ENCODE data around the gene DMRTC1B. TPM values are rescaled to one million over a fixed set of nuclear protein-coding genes. Genes with fewer than 3 reads are reported as not detected.
"Not testable (repeated sequence)": the region's sequence is repeated elsewhere in the genome, so short reads cannot be mapped to it uniquely, and the experiment has no call there.

Gene DMRTC1B, protein sequence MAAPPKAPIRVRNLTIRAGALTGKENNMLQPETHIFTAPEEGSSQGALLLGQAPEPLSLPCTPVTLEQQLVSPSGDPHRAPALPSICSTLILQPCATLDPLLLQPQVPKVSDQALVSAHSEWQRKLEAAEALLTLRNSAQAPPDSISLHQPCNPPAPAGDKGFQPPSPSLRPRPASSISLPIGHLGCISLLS
- under 1 TPM; 0.65 to 0.86 TPM for total RNA-seq
- 0 reads per million in 2 donors for total RNA-seq

DNA sequence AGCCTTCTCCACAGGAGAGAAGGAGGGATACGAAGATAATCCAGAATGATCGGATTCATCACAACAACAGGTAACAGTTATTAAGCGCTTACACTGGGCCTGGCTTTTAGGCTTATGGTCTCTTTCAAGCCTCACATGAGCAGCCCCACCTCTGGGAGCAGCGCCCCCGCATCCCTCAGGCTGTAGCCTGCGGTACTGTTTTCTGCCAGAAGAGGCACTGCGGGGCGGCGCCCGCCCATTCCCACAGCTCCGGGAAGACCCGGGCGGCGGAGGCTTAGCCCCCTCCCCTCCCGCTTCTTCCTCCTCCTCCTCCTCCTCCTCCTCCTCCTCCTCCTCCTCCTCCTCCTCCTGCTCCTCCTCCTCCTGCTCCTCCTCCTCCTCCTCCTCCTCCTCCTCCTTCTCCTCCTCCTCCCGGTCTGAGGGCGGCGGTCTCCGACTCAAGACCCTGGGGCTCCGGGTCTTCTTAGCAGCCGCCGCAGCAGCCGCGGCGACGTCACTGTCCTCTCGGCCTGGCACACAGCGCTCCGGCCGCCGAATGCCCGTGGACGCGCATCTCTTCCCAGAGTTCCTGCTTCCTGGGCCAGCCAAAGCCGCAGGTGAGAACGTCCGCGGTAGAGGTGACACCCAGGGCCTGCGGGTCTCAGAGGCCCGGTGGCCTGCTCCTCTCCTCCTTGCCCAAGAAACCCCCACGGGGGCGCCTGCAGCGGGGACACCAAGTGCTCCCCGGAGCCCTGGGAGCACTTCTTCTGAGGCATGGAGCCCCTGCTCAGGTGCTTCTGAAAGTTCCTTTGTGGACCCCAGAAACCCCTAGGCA is at the start of gene DMRTC1B:
DMRTC1B (plus strand) TSS at position 238 of the 814 bp plus-strand sequence. CDS start 68,246 bp downstream, outside the sequence.
- H3K27ac Mint-ChIP-seq; DNase-seq; H3K4me1 Mint-ChIP-seq; H3K27me3 Mint-ChIP-seq; H3K9me3 ChIP-seq (ENCODE audit: control insufficient read depth, low read length, poor library complexity, severe bottlenecking); H3K4me3 Mint-ChIP-seq; H3K36me3 Mint-ChIP-seq (ENCODE audit: low read depth): not testable (repeated sequence)
- peak; percentile 82 for ATAC-seq

DNA sequence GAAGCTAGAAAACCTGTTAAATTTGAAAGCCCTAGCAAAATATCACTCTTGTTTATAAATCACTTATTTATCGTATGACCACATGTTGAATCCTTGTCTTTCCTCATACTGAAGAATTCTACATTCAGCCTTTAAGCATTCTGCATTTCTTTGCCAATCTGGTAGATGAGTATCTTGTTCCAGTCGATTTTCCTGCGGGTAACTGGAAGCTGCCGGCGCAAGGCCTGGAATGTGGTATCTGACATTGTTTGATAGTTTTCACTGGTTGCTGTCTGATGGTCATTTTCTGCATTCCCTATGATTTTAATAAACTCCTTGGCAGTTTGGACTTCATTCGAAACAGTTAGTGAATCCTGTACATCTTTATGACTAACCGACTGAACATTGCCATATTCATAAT is 48.8 kb upstream of the DMRTC1B start:
- H3K36me3 Mint-ChIP-seq (ENCODE audit: low read depth) = peaks cover 2% of the 10 kb centered on the region
- H3K27me3 Mint-ChIP-seq = peaks cover 22% of the 10 kb centered on the region
- H3K9me3 ChIP-seq (ENCODE audit: control insufficient read depth, low read length, poor library complexity, severe bottlenecking) = no peaks in the 10 kb centered on the region
- H3K4me3 Mint-ChIP-seq = no peak overlapping the region
- DNase-seq = no peak
- H3K4me1 Mint-ChIP-seq = no peaks in the 10 kb centered on the region
- no peak overlapping the region for H3K27ac Mint-ChIP-seq
- no peak for ATAC-seq

DNA sequence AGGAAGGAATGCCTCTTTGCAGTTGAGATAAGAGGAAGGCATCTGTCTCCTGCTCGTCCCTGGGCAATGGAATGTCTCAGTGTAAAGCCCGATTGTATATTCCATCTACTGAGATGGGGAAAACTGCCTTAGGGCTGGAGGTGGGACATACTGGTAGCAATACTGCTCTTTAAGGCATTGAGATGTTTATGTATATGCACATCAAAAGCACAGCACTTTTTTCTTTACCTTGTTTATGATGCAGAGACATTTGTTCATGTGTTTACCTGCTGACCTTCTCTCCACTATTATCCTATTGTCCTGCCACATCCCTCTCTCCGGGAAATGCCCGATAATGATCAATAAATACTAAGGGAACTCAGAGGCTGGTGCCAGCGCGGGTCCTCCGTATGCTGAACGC is 43.1 kb upstream of the DMRTC1B start:
- not testable (repeated sequence) for DNase-seq

DNA sequence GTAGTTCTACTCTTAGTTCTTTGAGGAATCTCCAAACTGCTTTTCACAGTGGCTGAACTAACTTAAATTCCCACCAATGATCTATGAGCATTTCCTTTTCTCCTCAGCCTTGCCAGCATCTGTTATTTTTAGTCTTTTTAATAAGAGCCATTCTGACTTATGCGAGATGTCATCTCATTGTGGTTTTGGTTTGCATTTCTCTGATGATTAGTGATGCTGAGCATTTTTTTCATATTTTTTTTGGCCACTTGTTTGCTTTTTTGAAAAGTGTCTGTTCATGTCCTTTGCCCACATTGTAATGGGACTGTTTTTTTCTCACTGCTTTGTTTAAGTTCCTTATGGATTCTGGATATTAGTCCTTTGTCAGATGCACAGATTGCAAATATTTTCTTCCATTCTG is 41.1 kb upstream of the DMRTC1B start:
- H3K9me3 ChIP-seq (ENCODE audit: control insufficient read depth, low read length, poor library complexity, severe bottlenecking) = no peaks in the 10 kb centered on the region
- peaks cover 34% of the 10 kb centered on the region for H3K27me3 Mint-ChIP-seq
- peaks cover 2% of the 10 kb centered on the region for H3K36me3 Mint-ChIP-seq (ENCODE audit: low read depth)
- DNase-seq (no peak), ATAC-seq (no peak)
- H3K4me1 Mint-ChIP-seq = no peaks in the 10 kb centered on the region
- no peak overlapping the region for H3K27ac Mint-ChIP-seq
- no peak overlapping the region for H3K4me3 Mint-ChIP-seq

More for the DNA sequence above, 43.1 kb upstream of the DMRTC1B start:
- not testable (repeated sequence) for H3K36me3 Mint-ChIP-seq (ENCODE audit: low read depth); H3K4me1 Mint-ChIP-seq; ATAC-seq; H3K4me3 Mint-ChIP-seq; H3K27ac Mint-ChIP-seq; H3K9me3 ChIP-seq (ENCODE audit: control insufficient read depth, low read length, poor library complexity, severe bottlenecking)
- peaks cover 32% of the 10 kb centered on the region for H3K27me3 Mint-ChIP-seq

DNA sequence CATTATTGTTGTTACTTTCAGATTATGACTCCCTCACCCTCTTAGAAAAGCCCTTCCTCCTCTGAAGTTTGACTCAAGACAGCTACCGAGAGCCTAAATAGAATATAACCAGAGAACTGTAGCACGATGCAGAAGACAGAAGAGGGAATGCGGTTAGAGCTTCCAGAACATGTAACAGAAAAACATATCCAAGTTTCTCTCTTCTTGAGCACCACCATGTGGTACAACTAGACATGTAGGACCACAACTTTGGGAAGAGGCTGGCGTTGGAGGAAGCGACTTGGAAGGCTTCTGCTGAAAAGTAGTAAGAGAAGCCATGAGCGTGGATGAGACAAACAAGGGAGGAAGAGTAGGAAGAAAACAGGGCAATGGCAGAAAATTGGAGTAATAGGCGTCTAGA is 31.1 kb upstream of the DMRTC1B start:
- not testable (repeated sequence) for ATAC-seq

DNA sequence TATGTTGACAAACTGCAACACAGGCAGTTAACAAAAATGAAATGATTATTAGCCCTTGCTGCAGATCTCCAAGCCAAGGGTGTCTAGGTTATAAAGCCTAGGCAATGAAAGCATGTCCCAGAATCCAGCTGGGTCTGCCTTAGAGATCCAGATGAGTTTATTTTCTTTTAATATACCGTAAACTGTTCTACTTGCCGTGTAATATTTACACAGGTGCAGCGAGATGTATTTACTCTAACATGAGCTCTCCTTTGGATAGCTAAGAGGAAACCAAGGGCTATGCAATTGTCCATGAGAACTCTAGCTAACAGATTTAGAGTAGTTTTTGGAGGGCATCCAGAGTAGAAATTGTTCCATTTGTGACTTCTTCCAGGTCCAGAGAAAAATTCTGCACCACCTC is 28.1 kb upstream of the DMRTC1B start:
- H3K36me3 Mint-ChIP-seq (ENCODE audit: low read depth); ATAC-seq; H3K27ac Mint-ChIP-seq; H3K27me3 Mint-ChIP-seq; H3K4me1 Mint-ChIP-seq; DNase-seq; H3K4me3 Mint-ChIP-seq; H3K9me3 ChIP-seq (ENCODE audit: control insufficient read depth, low read length, poor library complexity, severe bottlenecking): not testable (repeated sequence)

More for the DNA sequence above, 31.1 kb upstream of the DMRTC1B start:
- H3K9me3 ChIP-seq (ENCODE audit: control insufficient read depth, low read length, poor library complexity, severe bottlenecking); H3K4me3 Mint-ChIP-seq; H3K27me3 Mint-ChIP-seq; DNase-seq; H3K27ac Mint-ChIP-seq; H3K36me3 Mint-ChIP-seq (ENCODE audit: low read depth); H3K4me1 Mint-ChIP-seq: not testable (repeated sequence)

DNA sequence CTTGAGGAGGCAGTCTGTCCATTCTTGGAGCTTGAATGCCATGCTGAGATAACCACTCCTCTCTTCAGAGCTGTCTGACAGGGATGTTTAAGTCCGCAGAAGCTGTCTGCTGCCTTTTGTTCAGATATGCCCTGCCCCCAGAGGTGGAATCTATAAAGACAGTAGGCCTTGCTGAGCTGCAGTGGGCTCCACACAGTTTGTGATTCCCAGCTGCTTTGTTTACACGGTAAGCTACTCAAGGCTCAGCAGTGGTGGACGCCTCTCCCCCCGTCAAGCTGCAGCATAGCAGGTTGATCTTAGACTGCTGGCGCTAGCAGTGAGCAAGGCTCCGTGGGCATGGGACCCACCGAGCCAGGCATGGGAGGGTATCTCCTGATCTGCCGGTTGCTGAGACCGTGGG is 16.2 kb upstream of the DMRTC1B start:
- DNase-seq; ATAC-seq; H3K36me3 Mint-ChIP-seq (ENCODE audit: low read depth); H3K4me3 Mint-ChIP-seq; H3K27ac Mint-ChIP-seq; H3K27me3 Mint-ChIP-seq; H3K9me3 ChIP-seq (ENCODE audit: control insufficient read depth, low read length, poor library complexity, severe bottlenecking); H3K4me1 Mint-ChIP-seq: not testable (repeated sequence)

DNA sequence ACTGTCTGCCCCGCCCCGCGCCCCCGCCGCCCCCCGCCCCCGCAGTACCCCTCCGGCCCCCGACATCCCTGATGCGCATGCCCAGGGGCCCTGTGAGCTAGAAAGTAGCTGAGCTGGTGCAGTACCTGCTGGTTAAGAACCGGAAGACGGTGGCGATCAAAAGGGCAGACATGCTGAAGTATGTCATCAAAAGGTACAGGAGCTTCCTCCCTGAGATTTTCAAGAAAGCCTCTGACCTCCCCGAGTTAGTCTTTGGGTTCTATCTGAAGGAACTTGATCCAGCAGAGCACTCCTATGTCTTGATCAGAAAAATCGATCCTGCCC is 739 bp downstream of the DMRTC1B start:
- H3K4me1 Mint-ChIP-seq; H3K27ac Mint-ChIP-seq; DNase-seq; H3K9me3 ChIP-seq (ENCODE audit: control insufficient read depth, low read length, poor library complexity, severe bottlenecking); H3K36me3 Mint-ChIP-seq (ENCODE audit: low read depth); H3K27me3 Mint-ChIP-seq; H3K4me3 Mint-ChIP-seq: not testable (repeated sequence)
- peak; percentile 81 for ATAC-seq

DNA sequence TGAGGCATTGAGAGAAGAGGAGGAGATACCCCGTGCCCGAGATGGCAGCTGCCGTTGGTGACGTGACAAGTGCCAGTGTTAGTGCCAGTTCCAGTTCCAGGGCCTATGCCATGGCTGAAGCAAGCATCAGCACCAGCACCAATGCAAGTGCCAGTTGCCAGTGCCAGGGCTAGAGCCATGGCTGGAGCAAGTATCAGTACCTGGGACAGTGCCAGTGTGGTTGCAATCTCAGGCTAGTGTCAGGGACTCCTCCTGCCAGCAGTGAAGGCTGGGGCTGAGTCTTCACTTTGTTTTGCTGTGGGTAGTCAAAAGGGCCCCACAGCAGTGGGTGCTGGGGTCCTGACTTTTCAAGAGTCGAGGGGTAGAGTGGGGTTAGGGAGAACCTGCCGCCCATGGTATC is 1.5 kb downstream of the DMRTC1B start:
- H3K4me1 Mint-ChIP-seq; H3K36me3 Mint-ChIP-seq (ENCODE audit: low read depth); H3K27me3 Mint-ChIP-seq; H3K9me3 ChIP-seq (ENCODE audit: control insufficient read depth, low read length, poor library complexity, severe bottlenecking); DNase-seq; H3K27ac Mint-ChIP-seq; ATAC-seq; H3K4me3 Mint-ChIP-seq: not testable (repeated sequence)

DNA sequence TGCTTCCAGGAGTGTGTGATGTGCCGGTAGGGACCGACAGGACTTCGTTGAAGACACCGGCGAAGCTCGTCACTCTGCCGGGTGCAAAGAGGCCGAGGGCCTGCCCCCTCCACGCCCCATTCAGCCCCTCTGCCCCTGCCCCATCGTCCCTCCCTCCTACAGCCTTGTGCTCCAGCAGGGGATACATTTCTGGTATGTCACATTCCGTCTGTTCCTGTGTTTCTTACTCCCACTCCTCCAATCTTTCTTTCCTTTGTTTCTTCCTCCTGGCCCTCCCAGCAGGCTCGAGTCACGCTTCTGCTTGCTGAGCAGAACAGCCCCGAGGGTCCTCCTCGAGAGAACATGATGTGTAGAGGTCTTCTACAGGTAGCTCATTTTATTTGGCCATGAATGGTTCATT is 5.9 kb downstream of the DMRTC1B start, which contains the start of gene FAM236B:
FAM236B (minus strand) TSS at position 101 of the 400 bp plus-strand sequence; CDS start at position 1, 100 bp downstream.
- not testable (repeated sequence) for H3K4me3 Mint-ChIP-seq; H3K27ac Mint-ChIP-seq; DNase-seq; H3K27me3 Mint-ChIP-seq; H3K36me3 Mint-ChIP-seq (ENCODE audit: low read depth); H3K4me1 Mint-ChIP-seq; H3K9me3 ChIP-seq (ENCODE audit: control insufficient read depth, low read length, poor library complexity, severe bottlenecking); ATAC-seq

DNA sequence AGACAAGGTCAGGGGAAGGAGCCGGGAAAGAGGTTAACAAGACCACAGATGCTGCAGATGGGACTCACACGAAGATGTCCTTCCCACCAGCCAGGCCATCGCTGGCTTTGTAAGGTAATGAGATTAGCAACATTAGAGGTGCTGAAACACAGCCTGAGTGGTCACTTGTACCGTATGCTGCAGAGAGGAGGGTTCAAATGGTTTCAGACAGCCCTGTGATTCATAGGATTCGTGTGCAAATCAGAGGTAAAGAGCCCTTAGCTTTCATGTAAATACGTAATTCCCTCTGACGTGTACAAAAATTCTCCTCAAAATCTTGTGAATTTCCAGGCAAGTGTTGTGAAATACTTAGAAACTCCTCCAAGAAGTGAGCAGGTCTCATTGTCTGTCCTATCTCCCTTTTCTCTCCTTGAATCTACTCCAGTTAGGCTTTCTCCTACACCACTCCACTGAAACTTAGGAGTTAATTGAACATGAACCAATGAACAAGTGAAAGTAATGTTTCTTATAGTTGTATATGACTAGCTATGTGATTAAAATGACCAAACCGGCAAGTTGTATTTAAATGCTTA is 6.8 kb downstream of the DMRTC1B start:
- H3K4me3 Mint-ChIP-seq; H3K4me1 Mint-ChIP-seq; H3K27me3 Mint-ChIP-seq; DNase-seq; H3K27ac Mint-ChIP-seq; H3K36me3 Mint-ChIP-seq (ENCODE audit: low read depth); H3K9me3 ChIP-seq (ENCODE audit: control insufficient read depth, low read length, poor library complexity, severe bottlenecking); ATAC-seq: not testable (repeated sequence)

DNA sequence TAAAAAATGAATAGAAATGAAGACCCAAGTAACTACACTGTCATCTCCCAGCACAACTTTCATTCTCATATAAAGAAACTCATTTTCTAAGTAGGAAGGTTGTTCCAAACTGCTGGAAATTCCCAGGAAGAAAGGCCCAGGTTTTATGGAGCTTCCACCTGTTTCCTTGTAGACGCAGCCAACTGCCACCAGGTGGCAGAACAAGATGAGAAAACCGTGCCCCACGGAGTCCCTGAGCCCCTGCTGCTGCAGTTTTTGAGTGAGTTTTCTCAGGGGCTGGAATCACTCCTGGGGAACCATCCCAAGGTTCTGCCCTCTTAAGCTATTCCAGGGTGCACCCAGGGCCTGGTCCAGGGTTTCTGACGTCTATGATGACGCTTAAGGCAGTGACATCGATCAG is 7.3 kb downstream of the DMRTC1B start:
- H3K4me3 Mint-ChIP-seq; ATAC-seq; H3K4me1 Mint-ChIP-seq; H3K27ac Mint-ChIP-seq; H3K27me3 Mint-ChIP-seq; DNase-seq; H3K36me3 Mint-ChIP-seq (ENCODE audit: low read depth); H3K9me3 ChIP-seq (ENCODE audit: control insufficient read depth, low read length, poor library complexity, severe bottlenecking): not testable (repeated sequence)

DNA sequence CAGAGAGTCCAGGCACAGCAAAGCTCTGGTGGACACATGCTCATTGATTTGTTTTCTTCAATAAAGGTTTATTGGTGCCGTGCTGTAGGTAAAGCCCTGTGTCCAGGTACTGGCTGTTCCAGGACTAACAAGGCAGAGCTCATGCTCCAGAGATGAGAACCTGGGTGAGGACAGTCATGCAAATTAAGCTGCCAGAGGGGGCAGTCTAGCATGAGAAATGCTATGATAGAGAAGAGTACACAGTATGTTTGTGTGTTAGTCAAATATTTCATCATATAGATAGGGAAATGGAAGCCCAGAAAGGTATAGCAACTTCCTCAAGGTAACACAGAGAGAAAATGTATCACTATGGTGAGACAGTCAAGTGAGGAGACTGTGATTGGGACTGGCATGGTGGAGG is 11.5 kb downstream of the DMRTC1B start:
- H3K4me3 Mint-ChIP-seq; H3K27me3 Mint-ChIP-seq; H3K9me3 ChIP-seq (ENCODE audit: control insufficient read depth, low read length, poor library complexity, severe bottlenecking); H3K4me1 Mint-ChIP-seq; H3K27ac Mint-ChIP-seq; ATAC-seq; H3K36me3 Mint-ChIP-seq (ENCODE audit: low read depth); DNase-seq: not testable (repeated sequence)

Measured in T-helper 17 cell (primary cell).